ENCODE results near the gene THUMPD3. TPM values are rescaled to one million over a fixed set of nuclear protein-coding genes. Genes with fewer than 3 reads are reported as not detected.
A peak's percentile ranks its signal among the peaks of the same experiment; 100 is the strongest.

THUMPD3 gene
- total and polyA plus RNA-seq, 9 of the 15 experiments (the other 6 are each of a cell fraction or from before 2014, with no cell fraction given) = 58.3 to 132 (median 113) TPM

DNA sequence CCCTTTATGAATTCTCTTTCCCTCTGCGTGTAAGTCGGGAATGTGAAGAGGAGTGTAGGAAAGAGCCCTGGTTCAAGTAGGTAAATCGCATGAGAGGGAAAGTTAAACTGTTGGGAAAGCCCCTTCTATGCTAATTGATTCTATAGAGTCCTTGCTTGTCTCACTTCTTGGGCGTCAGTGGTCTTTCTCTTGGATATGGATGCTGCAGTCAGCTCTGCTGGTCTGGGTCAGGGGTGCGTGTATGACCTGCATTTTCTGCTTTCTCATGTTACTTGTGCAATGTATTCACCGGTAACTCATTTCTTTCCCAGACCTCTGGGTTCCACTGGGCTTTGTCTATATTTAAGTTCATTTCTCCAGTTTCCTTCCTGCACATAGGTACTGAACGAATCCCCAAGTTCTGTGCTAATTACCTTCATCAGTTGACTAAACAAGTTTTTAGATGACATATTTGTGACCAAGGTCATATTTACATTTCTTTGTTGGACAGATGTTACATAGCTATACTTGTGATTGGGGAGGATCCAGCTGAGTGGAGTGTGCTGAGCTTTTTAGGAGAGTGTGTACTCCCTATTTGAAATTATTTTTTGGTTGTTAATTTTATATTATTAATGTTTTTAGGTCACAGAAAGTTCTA, 36.0 kb downstream of the THUMPD3 start (continued):
- TF ChIP-seq, protein P1, sequence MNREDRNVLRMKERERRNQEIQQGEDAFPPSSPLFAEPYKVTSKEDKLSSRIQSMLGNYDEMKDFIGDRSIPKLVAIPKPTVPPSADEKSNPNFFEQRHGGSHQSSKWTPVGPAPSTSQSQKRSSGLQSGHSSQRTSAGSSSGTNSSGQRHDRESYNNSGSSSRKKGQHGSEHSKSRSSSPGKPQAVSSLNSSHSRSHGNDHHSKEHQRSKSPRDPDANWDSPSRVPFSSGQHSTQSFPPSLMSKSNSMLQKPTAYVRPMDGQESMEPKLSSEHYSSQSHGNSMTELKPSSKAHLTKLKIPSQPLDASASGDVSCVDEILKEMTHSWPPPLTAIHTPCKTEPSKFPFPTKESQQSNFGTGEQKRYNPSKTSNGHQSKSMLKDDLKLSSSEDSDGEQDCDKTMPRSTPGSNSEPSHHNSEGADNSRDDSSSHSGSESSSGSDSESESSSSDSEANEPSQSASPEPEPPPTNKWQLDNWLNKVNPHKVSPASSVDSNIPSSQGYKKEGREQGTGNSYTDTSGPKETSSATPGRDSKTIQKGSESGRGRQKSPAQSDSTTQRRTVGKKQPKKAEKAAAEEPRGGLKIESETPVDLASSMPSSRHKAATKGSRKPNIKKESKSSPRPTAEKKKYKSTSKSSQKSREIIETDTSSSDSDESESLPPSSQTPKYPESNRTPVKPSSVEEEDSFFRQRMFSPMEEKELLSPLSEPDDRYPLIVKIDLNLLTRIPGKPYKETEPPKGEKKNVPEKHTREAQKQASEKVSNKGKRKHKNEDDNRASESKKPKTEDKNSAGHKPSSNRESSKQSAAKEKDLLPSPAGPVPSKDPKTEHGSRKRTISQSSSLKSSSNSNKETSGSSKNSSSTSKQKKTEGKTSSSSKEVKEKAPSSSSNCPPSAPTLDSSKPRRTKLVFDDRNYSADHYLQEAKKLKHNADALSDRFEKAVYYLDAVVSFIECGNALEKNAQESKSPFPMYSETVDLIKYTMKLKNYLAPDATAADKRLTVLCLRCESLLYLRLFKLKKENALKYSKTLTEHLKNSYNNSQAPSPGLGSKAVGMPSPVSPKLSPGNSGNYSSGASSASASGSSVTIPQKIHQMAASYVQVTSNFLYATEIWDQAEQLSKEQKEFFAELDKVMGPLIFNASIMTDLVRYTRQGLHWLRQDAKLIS (CRISPR knock-in tag; IDR thresholded peaks at IDR 0.05) = peak; percentile 21; the same call in 1 of the 2 replicates
- no peak; the same call in 1 of the 2 replicates for TF ChIP-seq DPF2 (IDR thresholded peaks at IDR 0.05)
- TF ChIP-seq, protein P2, sequence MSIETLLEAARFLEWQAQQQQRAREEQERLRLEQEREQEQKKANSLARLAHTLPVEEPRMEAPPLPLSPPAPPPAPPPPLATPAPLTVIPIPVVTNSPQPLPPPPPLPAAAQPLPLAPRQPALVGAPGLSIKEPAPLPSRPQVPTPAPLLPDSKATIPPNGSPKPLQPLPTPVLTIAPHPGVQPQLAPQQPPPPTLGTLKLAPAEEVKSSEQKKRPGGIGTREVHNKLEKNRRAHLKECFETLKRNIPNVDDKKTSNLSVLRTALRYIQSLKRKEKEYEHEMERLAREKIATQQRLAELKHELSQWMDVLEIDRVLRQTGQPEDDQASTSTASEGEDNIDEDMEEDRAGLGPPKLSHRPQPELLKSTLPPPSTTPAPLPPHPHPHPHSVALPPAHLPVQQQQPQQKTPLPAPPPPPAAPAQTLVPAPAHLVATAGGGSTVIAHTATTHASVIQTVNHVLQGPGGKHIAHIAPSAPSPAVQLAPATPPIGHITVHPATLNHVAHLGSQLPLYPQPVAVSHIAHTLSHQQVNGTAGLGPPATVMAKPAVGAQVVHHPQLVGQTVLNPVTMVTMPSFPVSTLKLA (conservative IDR thresholded peaks at IDR 0.05) = peak; percentile 48 to 61; a peak in 3 of 4 replicates
- 0 out of 2 replicates have a peak, but pooled peaks have one; percentile 5 for TF ChIP-seq EP400 (IDR thresholded peaks at IDR 0.05)
- TF ChIP-seq NR2C1 (IDR thresholded peaks at IDR 0.05) = peak; percentile 34; the same call in 1 of the 2 replicates
- no peak for TF ChIP-seq NR2C1 (tag; IDR thresholded peaks at IDR 0.05)
- 0 out of 2 replicates have a peak, but pooled peaks have one; percentile 13 for TF ChIP-seq ZEB2 (IDR thresholded peaks at IDR 0.05)
- TF ChIP-seq, protein P3, sequence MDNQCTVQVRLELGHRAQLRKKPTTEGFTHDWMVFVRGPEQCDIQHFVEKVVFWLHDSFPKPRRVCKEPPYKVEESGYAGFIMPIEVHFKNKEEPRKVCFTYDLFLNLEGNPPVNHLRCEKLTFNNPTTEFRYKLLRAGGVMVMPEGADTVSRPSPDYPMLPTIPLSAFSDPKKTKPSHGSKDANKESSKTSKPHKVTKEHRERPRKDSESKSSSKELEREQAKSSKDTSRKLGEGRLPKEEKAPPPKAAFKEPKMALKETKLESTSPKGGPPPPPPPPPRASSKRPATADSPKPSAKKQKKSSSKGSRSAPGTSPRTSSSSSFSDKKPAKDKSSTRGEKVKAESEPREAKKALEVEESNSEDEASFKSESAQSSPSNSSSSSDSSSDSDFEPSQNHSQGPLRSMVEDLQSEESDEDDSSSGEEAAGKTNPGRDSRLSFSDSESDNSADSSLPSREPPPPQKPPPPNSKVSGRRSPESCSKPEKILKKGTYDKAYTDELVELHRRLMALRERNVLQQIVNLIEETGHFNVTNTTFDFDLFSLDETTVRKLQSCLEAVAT (IDR thresholded peaks at IDR 0.05) = peak in 1 of 2 experiments; percentile 53; a peak in 3 of 4 replicates
- TF ChIP-seq TAF9B (IDR thresholded peaks at IDR 0.05; ENCODE audit: partially characterized antibody) = peak; percentile 58
- TF ChIP-seq GATAD2B (IDR thresholded peaks at IDR 0.05; ENCODE audit: borderline replicate concordance) = peak; percentile 60; the same call in 1 of the 2 replicates
- no peak for TF ChIP-seq ZFX (CRISPR knock-in tag; IDR thresholded peaks at IDR 0.05)
- no peak for TF ChIP-seq GTF2F1 (IDR thresholded peaks at IDR 0.05; ENCODE audit: low read depth, low read length)
- peak; percentile 96 for TF ChIP-seq CEBPB (tag; IDR thresholded peaks at IDR 0.05)
- TF ChIP-seq CBFA2T3 (IDR thresholded peaks at IDR 0.05) = peak; percentile 16; the same call in 1 of the 2 replicates
- TF ChIP-seq MAFF (IDR thresholded peaks at IDR 0.05; ENCODE audit: low read length) = 0 out of 2 replicates have a peak, but pooled peaks have one; percentile 44
